SH-SY5Y (cell line): ENCODE results near the gene CDK5RAP1.

Experiments
- GATA2 ChIP-seq: IDR thresholded peaks from 2 replicates; pipeline ENCODE4 v1.6.1; 2011; ENCODE audit warnings: mild to moderate bottlenecking, low read depth, low read length
- GATA3 ChIP-seq: IDR thresholded peaks from 2 replicates; pipeline ENCODE4 v1.6.1; 2011; ENCODE audit warnings: low read depth, mild to moderate bottlenecking, low read length, moderate library complexity

The CDK5RAP1 gene

DNA sequence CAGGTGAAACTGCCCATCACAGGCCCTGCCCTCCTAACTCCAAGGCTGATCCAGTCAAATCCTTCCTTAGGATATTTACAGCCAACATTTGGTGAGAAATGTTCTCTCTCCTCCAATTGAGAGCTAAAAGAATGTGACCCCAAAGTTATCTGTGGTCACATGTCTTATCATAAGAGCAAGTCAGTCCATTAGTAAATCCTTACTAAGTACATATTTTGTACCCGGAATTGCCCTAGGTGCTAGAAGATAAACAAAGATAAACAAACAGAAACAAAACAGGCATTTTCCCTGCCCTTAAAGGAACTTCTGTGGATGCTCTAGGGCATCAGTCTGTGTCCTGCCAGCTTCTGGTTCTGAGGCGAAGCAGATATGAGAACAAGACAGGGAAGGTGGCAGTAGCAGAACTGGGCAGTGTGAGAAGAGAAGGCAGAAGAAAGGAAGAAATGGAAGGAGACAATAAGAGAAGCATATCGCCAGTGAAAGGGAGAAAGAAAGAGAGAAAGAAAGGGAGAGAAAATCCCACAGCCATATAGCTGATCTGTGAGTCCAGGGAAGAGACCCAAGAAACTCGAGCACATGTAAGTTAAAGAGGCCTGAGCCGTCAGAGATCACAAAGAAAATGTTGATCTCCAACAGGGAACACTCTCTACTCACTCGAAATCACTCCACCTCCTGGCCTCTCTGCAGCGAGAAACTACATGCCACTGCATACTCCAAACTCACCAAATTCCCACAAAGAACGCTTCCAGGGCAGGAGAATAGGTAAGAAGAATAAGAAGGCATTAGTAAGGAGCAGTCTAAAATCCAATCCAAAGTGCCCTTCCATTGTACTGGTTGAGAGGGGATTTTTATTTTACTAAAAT, 41.7 kb downstream of the CDK5RAP1 start:
- TF ChIP-seq GATA3 (no peak), GATA2 (no peak)

DNA sequence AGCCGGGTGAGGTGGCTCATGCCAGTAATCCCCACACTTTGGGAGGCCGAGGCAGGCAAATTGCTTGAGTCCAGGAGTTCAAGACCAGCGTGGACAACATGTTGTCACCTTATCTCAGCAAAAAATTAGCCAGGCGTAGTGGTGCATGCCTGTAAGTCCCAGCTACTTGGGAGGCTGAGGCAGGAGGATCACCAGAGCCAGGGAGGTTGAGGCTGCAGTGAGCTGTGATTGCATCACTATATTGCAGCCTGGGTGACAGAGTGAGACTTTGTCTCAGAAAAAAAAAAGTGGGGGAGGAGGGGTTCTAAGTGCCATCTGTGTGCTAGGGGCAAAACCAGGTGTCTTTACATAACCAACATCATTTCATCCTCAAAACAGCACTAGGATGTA, 48.3 kb downstream of the CDK5RAP1 start:
- TF ChIP-seq GATA2 (no peak), GATA3 (no peak)

DNA sequence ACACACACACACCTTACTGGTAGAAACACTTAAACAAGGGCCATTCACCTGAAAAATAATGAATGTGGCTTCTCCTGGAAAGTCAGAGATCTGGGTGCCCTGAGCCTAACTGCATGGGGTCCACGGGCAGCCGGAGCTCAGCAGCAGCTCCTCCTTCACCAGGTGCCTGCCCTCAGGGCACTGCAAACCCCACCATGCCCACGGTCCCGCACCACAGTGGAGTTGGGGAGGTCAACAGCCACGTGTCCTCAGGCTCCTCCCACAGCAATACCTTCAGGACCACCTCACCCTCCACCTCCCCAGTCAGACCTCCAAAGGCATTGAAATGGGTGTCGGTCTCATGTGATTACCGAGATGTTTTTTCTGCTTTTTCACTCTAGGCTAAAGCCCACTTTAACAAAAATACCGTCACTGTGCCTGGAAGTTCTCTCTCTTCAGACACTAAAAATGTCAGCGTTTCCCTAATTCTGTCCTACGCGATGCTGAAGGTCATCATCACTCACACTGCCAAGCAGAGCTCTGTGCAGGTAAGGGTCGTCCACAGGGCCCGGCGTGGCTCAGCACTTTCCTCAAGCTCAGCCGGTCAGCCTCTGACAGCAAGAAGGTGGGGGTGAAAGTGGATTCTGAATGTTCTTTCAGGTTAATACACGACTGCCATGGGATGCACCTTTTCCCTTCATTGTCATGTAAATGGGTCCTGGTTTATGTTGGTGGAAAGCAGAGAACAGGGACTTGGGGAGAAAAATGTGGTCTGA, 48.9 kb downstream of the CDK5RAP1 start:
- no peak for TF ChIP-seq GATA2

DNA sequence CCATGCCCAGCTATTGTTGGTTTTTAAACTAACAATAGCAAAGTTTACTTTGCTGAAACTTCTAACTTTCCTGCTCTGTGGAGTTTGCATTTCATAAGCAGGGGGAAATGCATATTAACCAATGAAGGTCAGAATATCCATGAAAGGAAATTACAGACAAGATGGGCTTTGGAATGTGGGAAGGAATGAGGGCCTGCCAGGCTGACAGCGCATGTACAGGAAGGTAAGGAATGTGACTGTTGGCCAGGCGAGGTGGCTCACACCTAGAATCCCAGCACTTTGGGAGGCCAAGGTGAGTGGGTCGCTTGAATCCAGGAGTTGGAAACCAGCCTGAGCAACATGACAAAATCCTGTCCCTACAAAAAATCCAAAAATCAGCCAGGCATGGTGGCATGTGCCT, 49.6 kb downstream of the CDK5RAP1 start:
- no peak for TF ChIP-seq GATA2

DNA sequence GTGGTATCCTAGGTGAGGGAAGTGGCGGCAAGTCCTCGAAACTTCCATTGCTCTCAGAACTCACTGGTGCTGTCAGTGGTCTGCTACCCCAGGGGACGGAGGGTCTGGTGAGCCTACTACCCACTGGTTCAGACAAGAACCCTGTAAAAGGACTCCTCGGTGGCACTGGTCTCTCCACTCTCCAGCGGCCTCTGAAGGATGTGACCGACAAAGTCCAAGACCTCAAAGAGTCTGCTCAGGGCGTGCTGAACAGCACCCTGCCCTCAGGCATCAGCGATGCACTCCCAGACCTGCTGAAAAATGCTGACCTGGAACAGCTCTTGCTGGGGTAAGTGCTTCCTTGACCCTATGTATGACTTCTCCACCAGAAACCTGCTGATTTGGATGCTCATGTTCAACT, 51.8 kb downstream of the CDK5RAP1 start:
- TF ChIP-seq GATA2 (no peak), GATA3 (no peak)

DNA sequence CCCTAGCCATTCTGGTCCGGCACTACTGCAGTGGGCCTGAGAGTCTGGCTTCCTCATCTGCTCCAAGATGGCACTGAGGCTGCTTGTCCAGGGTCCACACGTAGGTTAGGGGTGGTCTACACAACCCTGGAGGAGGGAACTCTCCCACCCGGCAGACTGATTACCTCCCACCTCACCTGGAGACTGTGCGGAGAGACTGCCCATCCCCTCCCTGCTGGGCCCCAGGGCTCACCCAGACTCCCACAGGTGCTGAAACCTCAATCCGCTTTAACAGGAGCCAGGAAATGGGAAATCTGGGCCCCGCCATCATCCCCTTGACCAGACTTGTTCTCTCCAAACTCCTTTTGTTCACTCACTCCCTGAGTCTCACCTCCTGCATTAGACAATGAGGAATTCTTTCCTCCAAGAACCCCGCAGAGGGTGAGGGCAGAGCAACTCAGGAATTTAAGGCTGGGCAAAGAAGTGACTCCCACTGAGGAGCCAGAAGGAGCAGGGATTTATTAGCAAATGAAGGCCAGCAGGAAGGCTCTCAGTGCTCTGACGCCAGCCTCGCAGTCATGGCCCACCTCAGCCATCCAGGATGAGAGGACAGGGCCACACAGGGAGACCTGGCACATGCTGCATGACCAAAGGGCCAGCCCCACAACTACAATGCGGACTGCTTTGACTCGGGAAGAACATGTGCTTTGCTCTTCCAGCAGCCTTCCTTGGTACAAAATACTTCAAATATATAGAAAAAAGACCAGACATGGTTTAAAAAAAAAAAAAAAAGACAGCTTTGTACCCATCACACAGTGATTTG, 53.0 kb downstream of the CDK5RAP1 start:
- TF ChIP-seq GATA2 (no peak), GATA3 (no peak)

DNA sequence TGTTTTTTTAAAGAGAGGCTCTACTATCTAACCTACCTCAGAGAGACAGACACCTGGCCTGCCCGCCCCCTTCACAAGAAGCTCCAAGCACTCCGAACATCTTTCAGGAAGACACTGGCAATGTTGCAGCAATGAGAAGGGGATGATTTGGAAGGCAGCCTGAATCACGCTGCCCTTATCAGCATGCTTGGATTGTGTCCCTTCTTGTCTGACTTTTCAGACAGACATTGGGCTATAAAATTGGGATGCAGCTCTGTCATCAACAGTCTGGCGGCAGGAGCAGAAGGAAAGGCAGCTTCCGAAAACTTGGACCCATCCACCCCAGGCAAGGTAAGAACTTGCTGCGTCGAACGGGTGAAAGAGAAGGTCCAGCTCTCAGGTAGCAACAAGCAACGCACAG, 56.0 kb downstream of the CDK5RAP1 start:
- no peak for TF ChIP-seq GATA3
- TF ChIP-seq GATA2 = no peak

DNA sequence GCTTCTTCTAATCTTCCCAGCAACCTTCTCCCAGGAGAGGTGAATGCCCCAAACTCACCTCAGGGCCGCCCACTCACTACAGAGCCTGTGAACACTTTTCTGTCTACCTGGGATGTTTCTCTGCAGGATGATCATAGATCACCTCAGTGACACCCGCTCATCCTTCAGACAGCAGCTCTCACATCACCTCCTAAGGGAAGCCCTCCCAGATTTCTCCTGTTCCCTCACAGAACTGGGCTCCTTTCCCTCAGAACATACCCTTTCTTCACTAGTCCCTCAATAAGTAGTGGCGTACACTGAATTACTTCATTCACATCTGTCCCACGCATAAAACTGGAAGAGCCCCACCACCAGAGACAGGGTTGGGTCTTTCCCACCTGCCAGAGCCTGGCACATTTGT, 57.8 kb downstream of the CDK5RAP1 start:
- TF ChIP-seq GATA3 (no peak), GATA2 (no peak)

DNA sequence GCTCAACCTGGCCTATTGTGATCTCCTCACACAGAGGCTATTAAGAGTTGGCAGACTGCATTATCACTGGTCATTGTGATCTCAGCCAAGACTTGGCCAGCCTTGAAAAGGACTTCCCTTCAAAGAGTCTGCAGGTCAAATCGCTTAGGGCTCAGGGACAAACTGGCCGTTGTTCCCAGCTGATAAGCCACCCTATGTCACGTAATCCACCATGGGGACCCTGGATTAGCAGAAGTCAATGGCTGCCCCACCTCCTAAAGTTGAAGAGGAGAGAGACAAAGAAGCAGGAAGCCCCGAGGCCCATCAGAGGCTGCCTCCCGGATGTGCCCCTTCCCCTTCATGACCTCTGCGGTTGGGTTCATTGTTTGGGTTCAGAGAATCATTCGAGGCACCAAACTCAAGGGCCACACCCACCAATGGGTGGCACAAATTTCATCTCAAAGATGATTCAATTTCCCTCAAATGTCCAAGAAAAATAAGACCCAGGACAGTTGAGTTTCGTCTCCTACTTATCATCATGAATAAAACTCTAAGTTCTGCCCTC, 61.7 kb downstream of the CDK5RAP1 start:
- no peak for TF ChIP-seq GATA2
- no peak for TF ChIP-seq GATA3

DNA sequence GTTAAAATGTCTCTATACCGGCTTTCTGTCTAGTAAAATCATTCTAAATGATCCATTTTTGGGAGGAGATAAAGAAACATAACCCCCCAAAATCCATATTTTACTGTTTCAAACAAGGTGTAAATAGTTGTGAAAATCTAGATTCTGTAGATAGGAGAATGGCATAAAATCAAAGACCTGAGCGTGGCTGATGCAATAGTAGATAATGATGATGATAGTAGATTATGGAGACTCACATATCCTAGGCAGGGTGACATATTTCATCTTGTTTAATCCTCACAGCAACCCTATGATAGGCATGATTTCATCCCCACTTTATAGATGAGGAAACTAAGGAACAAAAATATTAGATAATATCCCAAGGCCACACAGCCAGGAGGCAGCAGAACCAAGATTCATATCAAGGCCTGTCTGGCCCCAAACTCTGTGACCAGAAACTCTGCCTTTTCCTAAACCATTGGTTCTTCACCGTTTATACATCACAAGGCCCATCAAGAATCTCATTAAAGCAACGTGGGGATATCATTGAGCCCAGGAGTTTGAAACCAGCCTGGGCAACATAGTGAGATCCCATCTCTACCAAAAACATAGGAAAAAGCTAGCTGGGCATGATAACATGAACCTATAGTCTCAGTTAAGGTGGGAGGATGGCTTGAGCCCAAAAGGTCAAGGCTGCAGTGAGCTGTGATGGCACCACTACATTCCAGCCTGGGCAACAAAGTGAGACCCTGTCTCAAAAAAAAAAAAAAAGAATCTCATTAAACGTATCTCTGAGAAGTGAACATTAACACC, 62.7 kb downstream of the CDK5RAP1 start:
- no peak for TF ChIP-seq GATA3
- no peak for TF ChIP-seq GATA2

DNA sequence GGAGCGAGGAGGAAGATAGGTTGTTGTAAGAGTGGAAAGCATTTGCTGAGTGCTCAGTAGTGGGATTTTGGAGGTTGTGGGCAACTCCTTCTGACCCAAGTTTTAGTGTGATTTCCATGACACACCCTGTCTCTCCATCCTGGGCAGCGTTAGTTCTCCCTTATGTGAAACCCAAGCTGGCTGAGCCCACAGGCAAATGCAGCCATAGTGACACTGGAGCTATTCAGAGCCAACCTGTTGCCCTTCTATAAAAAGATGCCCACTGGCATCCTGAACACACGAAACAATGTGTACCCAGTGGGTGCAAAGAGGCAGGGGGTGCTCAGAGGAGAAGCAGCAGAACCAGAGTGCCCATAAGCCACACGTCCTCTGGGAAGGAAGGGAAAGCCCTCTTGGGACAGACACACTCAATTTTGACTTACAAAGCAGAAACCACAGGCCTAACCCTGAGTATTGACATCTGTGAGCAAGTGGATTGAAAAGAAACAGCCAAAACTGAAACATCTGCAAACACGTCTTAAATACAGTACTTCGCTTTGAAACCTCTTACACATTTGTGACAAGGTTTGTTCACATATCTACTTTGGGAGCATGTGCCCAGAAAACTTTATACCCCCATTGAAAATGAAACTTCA, 63.7 kb downstream of the CDK5RAP1 start:
- no peak for TF ChIP-seq GATA3
- TF ChIP-seq GATA2 = no peak

DNA sequence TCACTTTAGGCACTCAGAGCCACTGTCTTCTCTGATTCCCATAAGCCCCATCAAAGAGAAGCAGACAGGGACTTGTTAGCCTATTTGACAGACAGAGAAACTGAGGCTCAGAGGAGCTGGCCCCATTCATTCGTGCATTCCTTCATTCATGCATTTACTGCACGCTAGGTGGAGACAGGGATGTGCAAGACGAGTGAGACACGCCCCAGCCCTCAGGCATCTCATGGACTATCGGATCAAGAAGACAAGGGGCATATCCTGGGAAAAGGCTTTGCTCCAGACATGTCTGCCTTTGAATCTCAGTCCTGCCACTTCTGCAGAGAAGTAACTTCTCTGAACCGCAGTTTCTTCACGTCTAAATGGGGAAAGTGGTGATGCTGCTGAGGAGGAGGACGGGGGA, 64.2 kb downstream of the CDK5RAP1 start:
- TF ChIP-seq GATA3 (no peak), GATA2 (no peak)

DNA sequence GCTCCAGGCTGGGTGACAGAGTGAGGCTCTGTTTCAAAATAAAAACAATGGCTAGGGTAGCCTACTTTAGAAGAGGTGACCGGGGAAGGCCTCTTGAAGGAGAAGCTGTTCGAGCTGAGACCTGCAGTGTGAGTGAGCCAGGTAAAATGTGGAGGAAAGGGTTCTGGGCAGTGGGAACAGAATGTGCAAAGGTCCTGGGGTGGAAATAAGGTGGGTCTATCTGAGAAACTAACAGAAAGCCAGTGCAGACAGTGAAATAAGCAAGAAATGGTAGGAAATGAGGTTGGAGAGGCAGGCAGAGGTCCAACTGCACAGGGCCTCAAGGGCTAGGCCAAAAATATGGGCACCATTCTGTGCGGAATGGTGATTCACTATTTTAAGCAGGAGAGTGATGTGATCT, 64.9 kb downstream of the CDK5RAP1 start:
- no peak for TF ChIP-seq GATA3
- no peak for TF ChIP-seq GATA2

DNA sequence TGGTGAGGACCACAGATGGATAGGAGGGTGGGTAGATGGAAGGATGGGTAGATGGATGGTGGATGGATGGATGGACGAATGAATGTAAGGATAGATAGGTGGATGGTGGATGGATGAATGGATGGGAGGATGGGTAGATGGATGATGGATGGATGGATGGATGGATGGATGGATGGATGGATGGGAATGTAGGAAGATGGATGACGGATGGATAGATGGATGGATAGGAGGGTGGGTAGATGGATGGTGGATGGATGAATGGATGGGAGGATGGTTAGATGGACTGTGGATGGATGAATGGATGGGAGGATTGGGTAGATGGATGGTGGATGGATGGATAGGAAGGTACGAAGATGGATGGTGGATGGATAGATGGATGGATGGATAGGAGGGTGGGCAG, 67.2 kb downstream of the CDK5RAP1 start:
- TF ChIP-seq GATA3 = no peak
- no peak for TF ChIP-seq GATA2
